ENCODE measurements around the gene MRM3. TPM values are rescaled to one million over a fixed set of nuclear protein-coding genes. Genes with fewer than 3 reads are reported as not detected.

MRM3 gene
- total and polyA plus RNA-seq, 2 of the 4 experiments (the other 2 are of a cell fraction) = 9.0 to 15.2 TPM

DNA sequence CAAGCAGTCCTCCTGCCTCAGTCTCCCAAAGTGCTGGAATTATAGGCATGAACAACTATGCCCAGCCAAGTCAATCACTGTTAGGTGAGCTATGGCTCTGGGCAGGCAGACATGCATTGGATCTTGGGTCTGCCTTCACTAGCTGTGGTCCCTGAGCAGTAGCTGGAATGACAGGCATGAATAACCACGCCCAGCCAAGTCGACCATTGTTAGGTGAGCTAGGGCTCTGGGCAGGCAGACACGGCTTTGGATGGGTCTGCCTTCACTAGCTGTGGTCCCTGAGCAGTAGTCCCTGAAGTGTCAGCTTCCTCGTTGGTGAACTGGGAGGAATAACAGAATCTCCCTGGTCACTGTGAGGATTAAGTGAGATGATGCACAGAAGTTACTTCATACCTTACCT lies 6.4 kb downstream of the MRM3 start:
- dilution Hi-C loops (cut with HindIII; ENCODE audit: low sequenced_read_pairs, unreplicated experiment) = loop anchor here (25.0 kb wide), 1 partner anchor 199 kb away; the partner anchor contains the start of genes NXN and TIMM22
- Histone ChIP-seq H4K91ac (ENCODE audit: insufficient read depth, low read depth, low read length) (no peak overlapping the region), H3K36me3 (ENCODE audit: control insufficient read depth, insufficient read depth, low read length) (peaks cover 30% of the 10 kb centered on the region), H2AFZ (replicated peaks; ENCODE audit: low read length, poor library complexity) (peak overlapping the region; percentile 64), H4K5ac (ENCODE audit: low read depth, low read length) (no peak overlapping the region), H3K27me3 (ENCODE audit: control insufficient read depth, insufficient read depth, low read length) (no peaks in the 10 kb centered on the region), H3K9me3 (ENCODE audit: control insufficient read depth, insufficient read depth, low read length) (no peaks in the 10 kb centered on the region), H3K9me1 (ENCODE audit: insufficient read depth, low read length) (peaks cover 7% of the 10 kb centered on the region; the same call in 1 of the 2 replicates), H2BK120ac (ENCODE audit: low read depth, low read length) (no peak overlapping the region), H4K20me1 (ENCODE audit: insufficient read depth, low read length) (peaks cover 19% of the 10 kb centered on the region), H2AK5ac (ENCODE audit: low read depth, low read length) (no peak overlapping the region), H3K9ac (ENCODE audit: low read depth, low read length) (no peak overlapping the region), H3K23ac (ENCODE audit: low read depth, low read length) (no peak overlapping the region), H3K79me1 (ENCODE audit: low read depth in 1 of 2, low read length in 2 of 2) (peaks cover 25 to 53% of the 10 kb centered on the region in 2 experiments), H3K4me1 (ENCODE audit: control insufficient read depth, insufficient read depth, low read length) (peaks cover 5% of the 10 kb centered on the region; the same call in 1 of the 2 replicates), H3K4me2 (ENCODE audit: low read depth, low read length) (no peak overlapping the region), H3K18ac (ENCODE audit: low read depth, low read length) (no peak overlapping the region), H3K14ac (replicated peaks; ENCODE audit: low read depth, low read length) (no peak overlapping the region), H2BK15ac (ENCODE audit: low read depth, low read length) (no peak overlapping the region), H3K4ac (ENCODE audit: low read depth, low read length) (no peak overlapping the region), H2AK9ac (replicated peaks; ENCODE audit: low read depth, low read length, poor library complexity) (no peak overlapping the region), H3K27ac (ENCODE audit: insufficient read depth, low read length) (no peak overlapping the region), H2BK20ac (ENCODE audit: low read depth, low read length) (no peak overlapping the region), H2BK5ac (ENCODE audit: low read depth, low read length, poor library complexity, severe bottlenecking) (no peak overlapping the region), H3K56ac (ENCODE audit: extremely low read depth, insufficient read depth, low read length) (no peak overlapping the region), H4K8ac (ENCODE audit: low read depth in 2 of 2, low read length in 2 of 2) (0 out of 4 replicates have a peak overlapping the region, but pooled peaks of 1 of the 2 experiments have one; percentile 19), H3K4me3 (ENCODE audit: insufficient read depth, low read depth, low read length) (no peak overlapping the region)
- CTCF ChIA-PET = interaction anchor here (0.6 to 1.1 kb wide), 2 partner anchors 33 to 173 kb away, joined by 3 read pairs; no protein-coding TSS in a partner anchor
- in situ Hi-C loops (cut with MboI; ENCODE audit: low sequenced_read_pairs) = loop anchor here (5.0 kb wide), 1 partner anchor 194 kb away; no protein-coding TSS in a partner anchor
- 100% methylated on average over 3 of the region's 4 CpGs; no CpG with 5 or more reads in 1 of the 2 experiments for WGBS, 2 experiments (ENCODE audit: extremely low coverage in 2 of 2, insufficient read length in 1 of 2)
- no peak for ATAC-seq (ENCODE audit: low read depth)
- no peak for DNase-seq
- intact Hi-C loops (cut with micrococcal nuclease) = no loop called here
- no TSS peak for BruUV-seq (replicated peaks)
- TF ChIP-seq BHLHE40 (IDR thresholded peaks at IDR 0.05; ENCODE audit: low read depth, low read length) = no peak
- TF ChIP-seq SMC3 (IDR thresholded peaks at IDR 0.05; ENCODE audit: low read depth, low read length) = no peak
- TF ChIP-seq, protein P1, sequence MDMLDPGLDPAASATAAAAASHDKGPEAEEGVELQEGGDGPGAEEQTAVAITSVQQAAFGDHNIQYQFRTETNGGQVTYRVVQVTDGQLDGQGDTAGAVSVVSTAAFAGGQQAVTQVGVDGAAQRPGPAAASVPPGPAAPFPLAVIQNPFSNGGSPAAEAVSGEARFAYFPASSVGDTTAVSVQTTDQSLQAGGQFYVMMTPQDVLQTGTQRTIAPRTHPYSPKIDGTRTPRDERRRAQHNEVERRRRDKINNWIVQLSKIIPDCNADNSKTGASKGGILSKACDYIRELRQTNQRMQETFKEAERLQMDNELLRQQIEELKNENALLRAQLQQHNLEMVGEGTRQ (IDR thresholded peaks at IDR 0.05; ENCODE audit: low read depth, low read length) = no peak
- no peak for TF ChIP-seq MXI1 (IDR thresholded peaks at IDR 0.05; ENCODE audit: borderline replicate concordance, low read depth, low read length)
- TF ChIP-seq, protein P2, sequence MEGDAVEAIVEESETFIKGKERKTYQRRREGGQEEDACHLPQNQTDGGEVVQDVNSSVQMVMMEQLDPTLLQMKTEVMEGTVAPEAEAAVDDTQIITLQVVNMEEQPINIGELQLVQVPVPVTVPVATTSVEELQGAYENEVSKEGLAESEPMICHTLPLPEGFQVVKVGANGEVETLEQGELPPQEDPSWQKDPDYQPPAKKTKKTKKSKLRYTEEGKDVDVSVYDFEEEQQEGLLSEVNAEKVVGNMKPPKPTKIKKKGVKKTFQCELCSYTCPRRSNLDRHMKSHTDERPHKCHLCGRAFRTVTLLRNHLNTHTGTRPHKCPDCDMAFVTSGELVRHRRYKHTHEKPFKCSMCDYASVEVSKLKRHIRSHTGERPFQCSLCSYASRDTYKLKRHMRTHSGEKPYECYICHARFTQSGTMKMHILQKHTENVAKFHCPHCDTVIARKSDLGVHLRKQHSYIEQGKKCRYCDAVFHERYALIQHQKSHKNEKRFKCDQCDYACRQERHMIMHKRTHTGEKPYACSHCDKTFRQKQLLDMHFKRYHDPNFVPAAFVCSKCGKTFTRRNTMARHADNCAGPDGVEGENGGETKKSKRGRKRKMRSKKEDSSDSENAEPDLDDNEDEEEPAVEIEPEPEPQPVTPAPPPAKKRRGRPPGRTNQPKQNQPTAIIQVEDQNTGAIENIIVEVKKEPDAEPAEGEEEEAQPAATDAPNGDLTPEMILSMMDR (conservative IDR thresholded peaks at IDR 0.05; ENCODE audit: low read depth, low read length) = no peak
- TF ChIP-seq MAZ (IDR thresholded peaks at IDR 0.05; ENCODE audit: borderline replicate concordance, low read depth, low read length) = no peak
- TF ChIP-seq, protein P3, sequence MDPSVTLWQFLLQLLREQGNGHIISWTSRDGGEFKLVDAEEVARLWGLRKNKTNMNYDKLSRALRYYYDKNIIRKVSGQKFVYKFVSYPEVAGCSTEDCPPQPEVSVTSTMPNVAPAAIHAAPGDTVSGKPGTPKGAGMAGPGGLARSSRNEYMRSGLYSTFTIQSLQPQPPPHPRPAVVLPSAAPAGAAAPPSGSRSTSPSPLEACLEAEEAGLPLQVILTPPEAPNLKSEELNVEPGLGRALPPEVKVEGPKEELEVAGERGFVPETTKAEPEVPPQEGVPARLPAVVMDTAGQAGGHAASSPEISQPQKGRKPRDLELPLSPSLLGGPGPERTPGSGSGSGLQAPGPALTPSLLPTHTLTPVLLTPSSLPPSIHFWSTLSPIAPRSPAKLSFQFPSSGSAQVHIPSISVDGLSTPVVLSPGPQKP (IDR thresholded peaks at IDR 0.05; ENCODE audit: borderline replicate concordance, low read depth, low read length) = no peak
- no peak for TF ChIP-seq FOS (IDR thresholded peaks at IDR 0.05; ENCODE audit: low read depth, low read length)
- TF ChIP-seq MAFK (IDR thresholded peaks at IDR 0.05; ENCODE audit: low read depth, low read length) = no peak
- TF ChIP-seq CHD1 (IDR thresholded peaks at IDR 0.05; ENCODE audit: low read depth, low read length) = no peak
- TF ChIP-seq NFE2L2 (IDR thresholded peaks at IDR 0.05; ENCODE audit: low read depth, low read length) = no peak
- TF ChIP-seq RFX5 (IDR thresholded peaks at IDR 0.05; ENCODE audit: low read depth, low read length) = no peak
- TF ChIP-seq RAD21 (IDR thresholded peaks at IDR 0.05; ENCODE audit: low read length) = no peak
- TF ChIP-seq CEBPB (IDR thresholded peaks at IDR 0.05; ENCODE audit: low read depth, low read length) = no peak
- no peak for TF ChIP-seq RCOR1 (IDR thresholded peaks at IDR 0.05; ENCODE audit: insufficient replicate concordance, low read length)
- TF ChIP-seq POLR2A (IDR thresholded peaks at IDR 0.05; ENCODE audit: low read depth, low read length) = no peak
- POLR2A ChIA-PET (ENCODE audit: unreplicated experiment) = no interaction called here

Data from IMR-90 (cell line).